Mesenchymal stem cell (in vitro differentiated cells and primary cell): ENCODE data around the gene AEBP2.
A peak's percentile ranks its signal among the peaks of the same experiment; 100 is the strongest.
"Not testable (repeated sequence)": the region's sequence is repeated elsewhere in the genome, so short reads cannot be mapped to it uniquely, and the experiment has no call there.

Experiments
- DNase-seq: peaks from one replicate; pipeline ENCODE4 v3.0.0-alpha.2; 2013
- H2AFZ ChIP-seq: one replicate; pipeline ENCODE4 v1.6.1; 2013; ENCODE audit warnings: low read depth, mild to moderate bottlenecking, control low read depth, inconsistent platforms, low read length, moderate library complexity
- H2AK5ac ChIP-seq: 2 replicates; pipeline ENCODE4 v1.6.1; 2013; ENCODE audit warnings: low read length, moderate library complexity, mild to moderate bottlenecking, inconsistent platforms; ENCODE audit not compliant: severe bottlenecking
- H2BK120ac ChIP-seq: one replicate; pipeline ENCODE4 v1.6.1; 2013; ENCODE audit warnings: low read depth, mild to moderate bottlenecking, inconsistent platforms, low read length, moderate library complexity
- H2BK12ac ChIP-seq, 2 experiments: one replicate each; pipeline ENCODE4 v1.6.1; 2013; ENCODE audit warnings: inconsistent platforms in 2 of 2, low read length in 2 of 2, mild to moderate bottlenecking in 2 of 2, moderate library complexity in 2 of 2, control low read depth in 1 of 2
- H2BK15ac ChIP-seq: one replicate; pipeline ENCODE4 v1.6.1; 2013; ENCODE audit warnings: mild to moderate bottlenecking, low read depth, inconsistent platforms; ENCODE audit not compliant: poor library complexity, severe bottlenecking
- H2BK5ac ChIP-seq: 2 replicates; pipeline ENCODE4 v1.6.1; 2013; ENCODE audit warnings: low read depth, mild to moderate bottlenecking, low read length, control low read depth, inconsistent platforms; ENCODE audit not compliant: poor library complexity, severe bottlenecking
- H3K14ac ChIP-seq, 2 experiments: one replicate each; pipeline ENCODE4 v1.6.1; 2013; ENCODE audit warnings: inconsistent platforms in 2 of 2, low read length in 2 of 2, control low read depth in 1 of 2, mild to moderate bottlenecking in 1 of 2, moderate library complexity in 1 of 2
- H3K18ac ChIP-seq, 2 experiments: one replicate each; pipeline ENCODE4 v1.6.1; 2013; ENCODE audit warnings: inconsistent platforms in 2 of 2, low read length in 2 of 2, control low read depth in 1 of 2, low read depth in 1 of 2, mild to moderate bottlenecking in 1 of 2
- H3K23ac ChIP-seq, 2 experiments: one replicate each; pipeline ENCODE4 v1.6.1; 2013; ENCODE audit warnings: inconsistent platforms in 2 of 2, low read length in 2 of 2, mild to moderate bottlenecking in 2 of 2, moderate library complexity in 2 of 2, control low read depth in 1 of 2
- H3K27ac ChIP-seq: 2 replicates; pipeline ENCODE4 v1.5.1; 2013; ENCODE audit warnings: mild to moderate bottlenecking, moderate library complexity, low read length, control low read depth, inconsistent platforms; ENCODE audit not compliant: poor library complexity, severe bottlenecking
- H3K27me3 ChIP-seq, 2 experiments: 2 replicates each; pipeline versions ENCODE4 v1.6.1 to v1.7.0; 2013; ENCODE audit warnings: low read length in 2 of 2, mild to moderate bottlenecking in 2 of 2, moderate library complexity in 2 of 2, control low read depth in 1 of 2, inconsistent platforms in 1 of 2; ENCODE audit not compliant: control insufficient read depth in 1 of 2, insufficient read depth in 1 of 2
- H3K36me3 ChIP-seq, 2 experiments: 2 replicates each; pipeline versions ENCODE4 v1.6.1 to v1.7.0; 2013; ENCODE audit warnings: low read length in 2 of 2, control low read depth in 1 of 2, inconsistent platforms in 1 of 2, low read depth in 1 of 2, mild to moderate bottlenecking in 1 of 2; ENCODE audit not compliant: insufficient read depth in 2 of 2, control insufficient read depth in 1 of 2
- H3K4ac ChIP-seq, 2 experiments: one replicate each; pipeline ENCODE4 v1.6.1; 2013; ENCODE audit warnings: inconsistent platforms in 2 of 2, low read length in 2 of 2, mild to moderate bottlenecking in 2 of 2, moderate library complexity in 2 of 2, control low read depth in 1 of 2, low read depth in 1 of 2
- H3K4me1 ChIP-seq: 2 replicates; pipeline ENCODE4 v1.6.1; 2013; ENCODE audit warnings: low read depth, low read length, control low read depth; ENCODE audit not compliant: control insufficient read depth, insufficient read depth
- H3K4me2 ChIP-seq: 2 replicates; pipeline ENCODE4 v1.6.1; 2013; ENCODE audit warnings: low read length, mild to moderate bottlenecking, inconsistent platforms; ENCODE audit not compliant: poor library complexity, severe bottlenecking
- H3K4me3 ChIP-seq, 2 experiments: 2 replicates each; pipeline versions ENCODE4 v1.5.1 to v1.7.0; 2013; ENCODE audit warnings: low read length in 2 of 2, mild to moderate bottlenecking in 2 of 2, control low read depth in 1 of 2, low read depth in 1 of 2; ENCODE audit not compliant: insufficient read depth in 1 of 2
- H3K79me1 ChIP-seq: replicated peaks from 2 replicates; pipeline ENCODE4 v1.6.1; 2013; ENCODE audit warnings: mild to moderate bottlenecking, control low read depth, low read length, inconsistent platforms; ENCODE audit not compliant: poor library complexity, severe bottlenecking
- H3K9ac ChIP-seq: 2 replicates; pipeline ENCODE4 v1.7.0; 2013; ENCODE audit warnings: mild to moderate bottlenecking, low read length, moderate library complexity
- H3K9me3 ChIP-seq: 2 replicates; pipeline ENCODE4 v1.7.0; 2013; ENCODE audit warnings: mild to moderate bottlenecking, low read length; ENCODE audit not compliant: control insufficient read depth
- H4K8ac ChIP-seq: one replicate; pipeline ENCODE4 v1.6.1; 2013; ENCODE audit warnings: inconsistent platforms, mild to moderate bottlenecking, low read length, moderate library complexity
- H4K91ac ChIP-seq: one replicate; pipeline ENCODE4 v1.6.1; 2013; ENCODE audit warnings: mild to moderate bottlenecking, low read length, inconsistent platforms
- WGBS: methylation state at CpG from one replicate; pipeline ENCODE4 v1.1.7; 2013; ENCODE audit warnings: mixed read lengths; 5-methylcytosine and 5-hydroxymethylcytosine counted together

Gene AEBP2

GRCh38 chr12:19423166-19423930 is 15.9 kb upstream of the AEBP2 start:
- no peak for DNase-seq
- H2BK15ac ChIP-seq, result no peak overlapping the region
- H2BK120ac ChIP-seq, result no peak overlapping the region
- no peaks in the 10 kb centered on the region for H3K36me3 ChIP-seq
- H4K8ac ChIP-seq, result no peak overlapping the region
- H2AK5ac ChIP-seq, result no peak overlapping the region
- no peak overlapping the region for H2AFZ ChIP-seq
- no peak overlapping the region for H3K18ac ChIP-seq
- H3K9me3 ChIP-seq, result no peaks in the 10 kb centered on the region
- no peak overlapping the region for H3K14ac ChIP-seq
- no peaks in the 10 kb centered on the region for H3K79me1 ChIP-seq
- no peaks in the 10 kb centered on the region for H3K27me3 ChIP-seq
- WGBS, result 94% methylated on average over 7 of the region's 12 CpGs
- H2BK5ac ChIP-seq, result no peak overlapping the region
- no peak overlapping the region for H3K23ac ChIP-seq
- no peak overlapping the region for H4K91ac ChIP-seq
- H3K4ac ChIP-seq, result no peak overlapping the region
- no peak overlapping the region for H3K27ac ChIP-seq
- H3K9ac ChIP-seq, result no peak overlapping the region
- H2BK12ac ChIP-seq, result no peak overlapping the region
- H3K4me2 ChIP-seq, result no peak overlapping the region
- H3K4me3 ChIP-seq, result no peak overlapping the region
- peaks cover 1% of the 10 kb centered on the region for H3K4me1 ChIP-seq

- no peaks in the 10 kb centered on the region for H3K36me3 ChIP-seq
- 96% methylated on average over 5 of the region's 5 CpGs for WGBS
- H3K4me1 ChIP-seq, result no peaks in the 10 kb centered on the region
- no peak overlapping the region for H3K4ac ChIP-seq
- no peak overlapping the region for H3K14ac ChIP-seq
- H3K23ac ChIP-seq, result no peak overlapping the region
- H2AFZ ChIP-seq, result no peak overlapping the region
- H2BK15ac ChIP-seq, result no peak overlapping the region
- no peak overlapping the region for H4K8ac ChIP-seq
- H3K79me1 ChIP-seq, result no peaks in the 10 kb centered on the region
- no peak overlapping the region for H2AK5ac ChIP-seq
- H3K18ac ChIP-seq, result no peak overlapping the region
- H2BK120ac ChIP-seq, result no peak overlapping the region
- H3K27ac ChIP-seq, result no peak overlapping the region
- no peak overlapping the region for H2BK5ac ChIP-seq
- H3K4me3 ChIP-seq, result no peak overlapping the region
- no peak overlapping the region for H2BK12ac ChIP-seq
- H4K91ac ChIP-seq, result no peak overlapping the region
- H3K4me2 ChIP-seq, result no peak overlapping the region
- no peaks in the 10 kb centered on the region for H3K27me3 ChIP-seq
- no peaks in the 10 kb centered on the region for H3K9me3 ChIP-seq
- no peak for DNase-seq
- H3K9ac ChIP-seq, result no peak overlapping the region
These were observed 11.0 kb upstream of the AEBP2 start for GRCh38 chr12:19428246-19428645.

- not testable (repeated sequence) for H2BK15ac ChIP-seq, H2BK5ac ChIP-seq, H3K79me1 ChIP-seq, H3K36me3 ChIP-seq, H3K27ac ChIP-seq, H3K23ac ChIP-seq, H2BK120ac ChIP-seq, H2AK5ac ChIP-seq, H3K4me3 ChIP-seq, H3K4me2 ChIP-seq, H2BK12ac ChIP-seq, DNase-seq, H4K8ac ChIP-seq, H3K27me3 ChIP-seq, H4K91ac ChIP-seq, H2AFZ ChIP-seq, H3K4me1 ChIP-seq, H3K18ac ChIP-seq, H3K14ac ChIP-seq, H3K9me3 ChIP-seq, H3K4ac ChIP-seq, H3K9ac ChIP-seq
- WGBS, result 91% methylated on average over 1 of the region's 2 CpGs
These were observed 9.8 kb upstream of the AEBP2 start for GRCh38 chr12:19429491-19429890.

GRCh38 chr12:19430988-19431387 is 8.3 kb upstream of the AEBP2 start:
- no peaks in the 10 kb centered on the region for H3K79me1 ChIP-seq
- no peak overlapping the region for H4K8ac ChIP-seq
- no peak overlapping the region for H2BK15ac ChIP-seq
- no peak overlapping the region for H3K4ac ChIP-seq
- no peak for DNase-seq
- peak overlapping the region; percentile 89 for H3K9ac ChIP-seq
- H2AFZ ChIP-seq, result no peak overlapping the region
- H3K9me3 ChIP-seq, result no peaks in the 10 kb centered on the region
- H2AK5ac ChIP-seq, result no peak overlapping the region
- H2BK120ac ChIP-seq, result no peak overlapping the region
- no peaks in the 10 kb centered on the region for H3K4me1 ChIP-seq
- no peak overlapping the region for H2BK12ac ChIP-seq
- no peak overlapping the region for H3K18ac ChIP-seq
- H3K27me3 ChIP-seq, result no peaks in the 10 kb centered on the region
- H3K4me3 ChIP-seq, result no peak overlapping the region
- H3K23ac ChIP-seq, result no peak overlapping the region
- peak overlapping the region; percentile 93 for H3K27ac ChIP-seq
- H3K4me2 ChIP-seq, result no peak overlapping the region
- H2BK5ac ChIP-seq, result no peak overlapping the region
- no peaks in the 10 kb centered on the region for H3K36me3 ChIP-seq
- no peak overlapping the region for H3K14ac ChIP-seq
- H4K91ac ChIP-seq, result no peak overlapping the region
